ENCODE measurements around the gene NBEA.
"Not testable (repeated sequence)": the region's sequence is repeated elsewhere in the genome, so short reads cannot be mapped to it uniquely, and the experiment has no call there.

NBEA gene

DNA sequence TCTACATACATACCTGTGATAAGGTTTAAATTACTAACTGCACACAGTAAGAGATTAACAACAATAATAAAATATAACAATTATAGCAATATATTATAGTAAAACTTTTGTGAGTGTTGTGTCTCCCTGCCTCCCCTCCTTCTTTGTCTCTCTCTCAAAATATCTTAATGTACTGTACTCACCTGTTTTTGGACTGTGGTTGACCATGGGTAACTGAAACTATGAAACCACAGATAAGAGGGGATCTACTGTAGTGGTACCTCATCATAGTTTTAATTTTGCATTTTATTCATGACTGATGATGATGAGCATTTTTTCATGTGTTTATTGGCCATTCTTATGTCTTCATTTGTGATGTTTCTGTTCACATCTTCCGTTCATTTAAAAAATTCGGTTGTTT lies 104.5 kb downstream of the NBEA start:
- CTCF ChIA-PET, result no interaction called here
- no peak for TF ChIP-seq CTCF (IDR thresholded peaks at IDR 0.05; ENCODE audit: control extremely low read depth, extremely low read depth, low read depth, missing control alignments)
- POLR2A ChIA-PET, result no interaction called here
- no peak for DNase-seq (ENCODE audit: extremely low spot score)

DNA sequence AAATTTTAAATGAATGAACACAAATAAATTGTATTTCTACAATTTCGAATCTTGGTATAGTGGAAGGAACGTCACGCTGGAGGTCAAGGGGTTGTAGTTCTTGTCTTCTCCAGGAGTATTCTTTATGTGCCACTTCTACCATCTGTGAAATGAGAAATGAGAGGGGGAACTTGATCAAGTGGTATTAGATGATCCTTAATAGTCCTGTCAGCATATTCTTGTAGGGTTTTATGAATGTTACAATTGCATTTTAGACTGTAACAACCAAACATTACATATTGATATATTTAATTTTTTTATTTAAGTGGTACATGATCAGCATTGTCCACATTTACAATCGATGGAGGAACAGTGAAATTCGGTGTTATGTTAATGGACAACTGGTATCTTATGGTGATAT lies 113.6 kb downstream of the NBEA start:
- TF ChIP-seq CTCF (IDR thresholded peaks at IDR 0.05; ENCODE audit: control extremely low read depth, extremely low read depth, low read depth, missing control alignments), result no peak
- ChIA-PET POLR2A (no interaction called here), CTCF (no interaction called here)
- DNase-seq (ENCODE audit: extremely low spot score), result no peak

GRCh38 chr13:35057858-35058257 lies 115.8 kb downstream of the NBEA start:
- DNase-seq (ENCODE audit: extremely low spot score), result no peak
- no peak for TF ChIP-seq CTCF (IDR thresholded peaks at IDR 0.05; ENCODE audit: control extremely low read depth, extremely low read depth, low read depth, missing control alignments)
- ChIA-PET CTCF (no interaction called here), POLR2A (interaction anchor here (0.6 kb wide), 1 partner anchor 255 kb away, joined by 3 read pairs; no protein-coding TSS in a partner anchor)

- CTCF ChIA-PET; DNase-seq (ENCODE audit: extremely low spot score); POLR2A ChIA-PET: not testable (repeated sequence)
Observed at GRCh38 chr13:35058585-35058984, 116.5 kb downstream of the NBEA start.

DNA sequence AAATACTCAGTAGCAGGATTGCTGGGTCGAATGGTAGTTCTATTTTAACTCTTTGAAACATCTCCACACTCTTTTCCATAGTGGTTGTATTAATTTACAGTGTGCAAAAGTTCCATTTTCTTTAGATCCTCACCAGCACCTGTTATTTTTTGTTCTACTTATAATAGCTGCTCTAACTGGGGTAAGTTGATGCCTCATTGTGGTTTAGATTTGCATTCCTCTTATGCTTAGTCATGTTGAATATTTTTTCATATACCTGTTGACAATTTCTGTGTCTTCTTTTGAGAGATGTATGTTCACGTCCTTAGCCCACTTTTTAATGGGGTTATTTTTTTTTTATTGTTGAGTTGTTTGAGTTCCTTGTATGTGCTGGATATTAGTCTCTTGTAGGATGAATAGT lies 144.6 kb downstream of the NBEA start:
- ChIA-PET CTCF (interaction anchor here (1.9 kb wide), 1 partner anchor 22 kb away, joined by 4 read pairs; no protein-coding TSS in a partner anchor), POLR2A (no interaction called here)
- no peak for DNase-seq (ENCODE audit: extremely low spot score)
- no peak for TF ChIP-seq CTCF (IDR thresholded peaks at IDR 0.05; ENCODE audit: control extremely low read depth, extremely low read depth, low read depth, missing control alignments)

DNA sequence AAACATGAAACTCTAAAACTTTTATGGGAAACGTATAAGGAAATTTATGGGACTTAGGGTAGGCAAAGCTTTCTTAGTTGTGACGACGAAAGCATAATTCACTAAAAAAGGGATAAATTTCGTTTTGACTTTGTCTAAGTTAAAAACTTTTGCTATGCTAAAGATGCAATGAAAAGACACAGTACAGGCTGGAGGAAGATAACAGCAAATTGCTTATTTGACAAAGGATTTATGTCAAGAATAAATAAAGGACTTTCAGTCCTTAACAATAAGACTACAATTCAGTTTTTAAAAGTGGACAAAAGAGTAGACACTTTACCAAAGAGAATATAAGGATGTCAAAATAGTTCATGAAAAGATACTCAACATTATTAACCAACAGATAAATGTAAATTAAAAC lies 150.2 kb downstream of the NBEA start:
- no peak for DNase-seq (ENCODE audit: extremely low spot score)
- TF ChIP-seq CTCF (IDR thresholded peaks at IDR 0.05; ENCODE audit: control extremely low read depth, extremely low read depth, low read depth, missing control alignments), result no peak
- CTCF ChIA-PET, result no interaction called here
- POLR2A ChIA-PET, result no interaction called here

DNA sequence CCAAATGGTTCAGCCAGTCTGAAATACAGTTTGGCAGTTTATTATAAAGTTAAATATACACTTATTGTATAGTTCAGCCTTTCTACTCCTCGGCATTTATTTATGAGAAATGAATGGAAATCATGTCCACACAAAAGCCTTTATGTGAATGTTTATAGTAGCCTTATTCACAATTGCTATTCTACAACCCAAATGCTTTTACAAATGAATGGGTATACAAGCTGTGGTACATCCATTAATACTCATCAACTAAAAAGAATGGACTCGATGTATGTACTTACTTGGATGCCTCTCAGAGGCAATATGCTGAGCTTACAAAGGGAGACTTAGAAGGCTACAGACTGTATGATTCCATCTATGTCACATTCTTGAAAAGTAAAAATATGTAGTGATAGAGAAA lies 150.7 kb downstream of the NBEA start:
- ChIA-PET CTCF (no interaction called here), POLR2A (no interaction called here)
- no peak for DNase-seq (ENCODE audit: extremely low spot score)
- TF ChIP-seq CTCF (IDR thresholded peaks at IDR 0.05; ENCODE audit: control extremely low read depth, extremely low read depth, low read depth, missing control alignments), result no peak

Data from GM10248 (cell line).